HL-60 (cell line): ENCODE data around the gene GET4.
A peak's percentile ranks its signal among the peaks of the same experiment; 100 is the strongest.

Experiments
- DNase-seq, 2 experiments: peaks; one replicate each; pipeline ENCODE4 v3.0.0-alpha.2; 2010 to 2020; ENCODE audit warnings: low read depth in 1 of 2, low spot score in 1 of 2
- H3K27ac ChIP-seq: fragments of 250-450 bp; sonication (Bioruptor Pico); replicated peaks from 2 replicates; pipeline ENCODE4 v1.5.1; 2020; ENCODE audit warnings: mild to moderate bottlenecking, moderate library complexity
- H3K27me3 ChIP-seq: fragments of 250-450 bp; sonication (Bioruptor Pico); 2 replicates; pipeline ENCODE4 v1.5.1; 2021; ENCODE audit warnings: mild to moderate bottlenecking, moderate library complexity; ENCODE audit not compliant: insufficient read depth, poor library complexity, severe bottlenecking
- H3K4me3 ChIP-seq: replicated peaks from 2 replicates; pipeline ENCODE4 v1.5.1; 2011; ENCODE audit warnings: mild to moderate bottlenecking, control low read depth, low read length; ENCODE audit not compliant: insufficient read depth
- CTCF ChIP-seq: IDR thresholded peaks from one replicate; pipeline ENCODE4 v1.5.1; 2011; ENCODE audit warnings: low read length, control low read depth, inconsistent platforms; ENCODE audit not compliant: insufficient read depth
- GABPA ChIP-seq: IDR thresholded peaks from 2 replicates; pipeline ENCODE4 v1.6.1; 2012; ENCODE audit warnings: low read depth
- POLR2AphosphoS5 ChIP-seq: IDR thresholded peaks from 2 replicates; pipeline ENCODE4 v1.6.1; 2012; ENCODE audit warnings: low read depth
- SPI1 ChIP-seq: IDR thresholded peaks from 2 replicates; pipeline ENCODE4 v1.6.1; 2012; ENCODE audit warnings: low read depth, mild to moderate bottlenecking, borderline replicate concordance
- TF ChIP-seq, protein P1 (sequence below): IDR thresholded peaks from 2 replicates; pipeline ENCODE4 v1.6.1; 2012; ENCODE audit warnings: low read depth; ENCODE audit not compliant: insufficient replicate concordance

GET4 gene

GRCh38 chr7:910441-910861, 34.1 kb downstream of the GET4 start:
- H3K4me3 ChIP-seq, result no peak overlapping the region

DNA sequence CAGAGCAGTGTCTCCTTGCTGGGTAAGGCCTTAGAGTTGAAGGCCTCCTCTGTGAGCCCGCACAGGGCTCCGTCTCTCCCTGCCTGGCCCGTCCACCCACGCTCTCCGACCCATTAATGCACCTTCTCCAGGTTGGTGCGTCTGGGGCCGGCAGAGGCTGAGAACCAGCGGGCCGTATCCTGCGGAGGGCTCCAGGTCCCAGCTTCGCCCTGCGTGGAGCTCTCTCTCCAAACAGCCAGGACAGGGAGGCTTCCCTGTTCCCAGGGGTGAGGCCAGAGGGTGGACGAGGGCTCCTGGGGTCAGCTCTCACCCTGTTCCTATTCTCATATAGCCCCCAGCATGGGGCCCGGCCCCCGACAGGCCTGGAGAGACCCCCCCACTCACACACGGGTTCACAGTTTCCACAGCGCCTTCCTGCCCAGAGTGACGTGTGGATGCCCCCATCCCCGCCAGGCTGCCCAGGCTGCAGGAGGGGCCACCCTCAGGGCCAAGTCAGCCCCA, 34.6 kb downstream of the GET4 start:
- H3K27me3 ChIP-seq, result no peaks in the 10 kb centered on the region
- H3K4me3 ChIP-seq, result no peak overlapping the region
- H3K27ac ChIP-seq, result no peak overlapping the region
- DNase-seq, result no peak
- TF ChIP-seq SPI1 (no peak), GABPA (no peak), CTCF (no peak), POLR2AphosphoS5 (no peak)
- TF ChIP-seq, protein P1, sequence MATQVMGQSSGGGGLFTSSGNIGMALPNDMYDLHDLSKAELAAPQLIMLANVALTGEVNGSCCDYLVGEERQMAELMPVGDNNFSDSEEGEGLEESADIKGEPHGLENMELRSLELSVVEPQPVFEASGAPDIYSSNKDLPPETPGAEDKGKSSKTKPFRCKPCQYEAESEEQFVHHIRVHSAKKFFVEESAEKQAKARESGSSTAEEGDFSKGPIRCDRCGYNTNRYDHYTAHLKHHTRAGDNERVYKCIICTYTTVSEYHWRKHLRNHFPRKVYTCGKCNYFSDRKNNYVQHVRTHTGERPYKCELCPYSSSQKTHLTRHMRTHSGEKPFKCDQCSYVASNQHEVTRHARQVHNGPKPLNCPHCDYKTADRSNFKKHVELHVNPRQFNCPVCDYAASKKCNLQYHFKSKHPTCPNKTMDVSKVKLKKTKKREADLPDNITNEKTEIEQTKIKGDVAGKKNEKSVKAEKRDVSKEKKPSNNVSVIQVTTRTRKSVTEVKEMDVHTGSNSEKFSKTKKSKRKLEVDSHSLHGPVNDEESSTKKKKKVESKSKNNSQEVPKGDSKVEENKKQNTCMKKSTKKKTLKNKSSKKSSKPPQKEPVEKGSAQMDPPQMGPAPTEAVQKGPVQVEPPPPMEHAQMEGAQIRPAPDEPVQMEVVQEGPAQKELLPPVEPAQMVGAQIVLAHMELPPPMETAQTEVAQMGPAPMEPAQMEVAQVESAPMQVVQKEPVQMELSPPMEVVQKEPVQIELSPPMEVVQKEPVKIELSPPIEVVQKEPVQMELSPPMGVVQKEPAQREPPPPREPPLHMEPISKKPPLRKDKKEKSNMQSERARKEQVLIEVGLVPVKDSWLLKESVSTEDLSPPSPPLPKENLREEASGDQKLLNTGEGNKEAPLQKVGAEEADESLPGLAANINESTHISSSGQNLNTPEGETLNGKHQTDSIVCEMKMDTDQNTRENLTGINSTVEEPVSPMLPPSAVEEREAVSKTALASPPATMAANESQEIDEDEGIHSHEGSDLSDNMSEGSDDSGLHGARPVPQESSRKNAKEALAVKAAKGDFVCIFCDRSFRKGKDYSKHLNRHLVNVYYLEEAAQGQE, result no peak

More at GRCh38 chr7:910441-910861, 34.1 kb downstream of the GET4 start:
- Histone ChIP-seq H3K27me3 (no peaks in the 10 kb centered on the region), H3K27ac (peak overlapping the region; percentile 60)
- no peak for DNase-seq
- TF ChIP-seq POLR2AphosphoS5 (no peak), GABPA (no peak)
- TF ChIP-seq, protein P1, result no peak

DNA sequence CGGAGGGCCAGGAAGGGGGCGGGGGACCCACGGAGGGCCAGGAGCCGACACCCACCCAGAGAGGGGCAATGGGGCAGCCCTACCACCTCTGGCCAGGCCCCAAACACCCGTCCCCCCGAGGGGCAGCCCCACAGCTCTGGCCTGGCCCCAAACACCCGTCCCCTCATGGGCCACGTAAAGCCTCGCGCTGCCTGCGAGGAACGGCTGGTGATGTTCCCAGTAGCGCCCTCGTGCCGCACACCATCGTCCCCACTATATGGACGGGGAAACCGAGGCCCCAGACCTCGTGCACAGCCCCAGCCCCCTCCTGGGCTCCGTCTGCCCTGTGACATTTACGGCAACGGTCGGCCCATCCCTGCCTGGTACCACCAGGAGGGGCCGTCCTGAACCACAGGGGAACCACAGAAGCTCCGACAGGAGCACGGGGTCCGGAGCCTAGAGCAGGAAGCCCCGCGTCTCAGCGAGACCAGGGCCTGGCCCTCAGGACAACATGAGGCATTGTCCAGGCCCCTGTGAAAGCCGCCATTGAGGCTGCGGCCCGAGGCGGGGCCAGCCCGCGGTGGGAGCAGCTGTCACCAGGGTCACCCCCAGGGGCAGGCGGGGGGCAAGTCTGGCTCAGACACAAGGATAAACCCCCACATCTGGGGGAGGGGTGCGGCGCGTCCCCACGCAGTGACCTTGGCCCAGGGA, 35.6 kb downstream of the GET4 start:
- no peaks in the 10 kb centered on the region for H3K27me3 ChIP-seq
- no peak overlapping the region for H3K4me3 ChIP-seq
- TF ChIP-seq, protein P1, result no peak
- TF ChIP-seq POLR2AphosphoS5, result no peak
- no peak for TF ChIP-seq CTCF
- TF ChIP-seq GABPA, result no peak
- TF ChIP-seq SPI1, result no peak
- no peak for DNase-seq
- H3K27ac ChIP-seq, result no peak overlapping the region
